ENCODE measurements around the gene TMEM156.

The TMEM156 gene

GRCh38 chr4:38920677-38921076, 111.5 kb downstream of the TMEM156 start:
- DNase-seq = no peak

GRCh38 chr4:38920186-38920585, 112.0 kb downstream of the TMEM156 start:
- no peak for DNase-seq

- DNase-seq = no peak
These were observed 112.7 kb downstream of the TMEM156 start for GRCh38 chr4:38919494-38919893.

GRCh38 chr4:38917481-38918025, 114.7 kb downstream of the TMEM156 start:
- DNase-seq = no peak
